Heart left ventricle (tissue), 16 donors: Measurements from ENCODE around the gene VTCN1. TPM values are rescaled to one million over a fixed set of nuclear protein-coding genes. Genes with fewer than 3 reads are reported as not detected.

Experiments
- ATAC-seq, 4 donors: fragments of 200-7000 bp; cut with Tn5 transposase; one replicate each; pipeline ENCODE4 v1.9.1; 2020 to 2022; ENCODE audit warnings: moderate library complexity in 4 of 4, mild to moderate bottlenecking in 3 of 4, moderate number of reproducible peaks in 1 of 4
- DNase-seq, 5 donors: peaks; one replicate each; pipeline ENCODE4 v3.0.0-alpha.2; 2020
- H3K27ac ChIP-seq, 12 donors: fragments of 200-600 bp; sonication (generic) in 4 of 12; one replicate each; pipeline versions ENCODE4 v1.5.0 to v1.8.0; 2016 to 2022; ENCODE audit warnings: mild to moderate bottlenecking in 2 of 12
- H3K27me3 ChIP-seq, 9 donors: fragments of 200-600 bp; sonication (generic) in 2 of 9; one replicate each; pipeline versions ENCODE4 v1.5.1 to v1.8.0; 2016 to 2022; ENCODE audit warnings: mild to moderate bottlenecking in 3 of 9
- H3K36me3 ChIP-seq, 9 donors: fragments of 200-600 bp; sonication (generic) in 2 of 9; one replicate each; pipeline versions ENCODE4 v1.5.0 to v1.8.0; 2018 to 2022; ENCODE audit warnings: mild to moderate bottlenecking in 2 of 9
- H3K4me1 ChIP-seq, 12 donors: fragments of 200-600 bp; sonication (generic) in 4 of 12; one replicate each; pipeline versions ENCODE4 v1.5.0 to v1.8.0; 2016 to 2022; ENCODE audit warnings: mild to moderate bottlenecking in 3 of 12
- H3K4me3 ChIP-seq, 12 donors: fragments of 200-600 bp; sonication (generic) in 4 of 12; one replicate each; pipeline versions ENCODE4 v1.5.0 to v1.8.0; 2017 to 2022; ENCODE audit warnings: mild to moderate bottlenecking in 9 of 12, moderate library complexity in 4 of 12
- H3K9me3 ChIP-seq, 12 donors: fragments of 200-600 bp; sonication (generic) in 4 of 12; one replicate each; pipeline versions ENCODE4 v1.5.0 to v1.8.0; 2016 to 2022; ENCODE audit warnings: mild to moderate bottlenecking in 1 of 12
- POLR2A ChIP-seq, 2 donors: fragments of 450-650 bp; IDR thresholded peaks; one replicate each; pipeline ENCODE4 v1.6.1; 2017; ENCODE audit warnings: antibody characterized with exemption in 2 of 2, mild to moderate bottlenecking in 2 of 2, moderate library complexity in 2 of 2
- WGBS, 4 donors: extraction: QIAGEN DNeasy Blood & Tissue Kit in 2 of 4; methylation state at CpG; one replicate each; pipeline versions ENCODE4 v1.1.5 to v1.1.7; 2013 to 2018; 5-methylcytosine and 5-hydroxymethylcytosine counted together
- intact Hi-C, 10 donors: fragments of 100-400 bp; cut with DNase I; formaldehyde crosslinking; loops; one replicate each; pipeline versions ENCODE4 v1.11.1 to v1.14.2; 2022
- polyA plus RNA-seq, 2 donors: library from polyadenylated mRNA; stranded (reverse); fragments of 200-250 nt; gene quantifications; one replicate each; pipeline ENCODE4 v1.2.3, GENCODE V29; 2013
- total RNA-seq, 9 donors: library from RNA; depleted of rRNA in 2 of 9; stranded (reverse); fragments of >200 nt in 2 of 9; fragmentation: NEBNext Ultra II Directional in 3 of 9; extraction: Animal tissue kit (Norgen Biotek cat#: 25700) in 3 of 9; gene quantifications; one replicate each; pipeline versions ENCODE4 v1.1.0 to v1.2.4, GENCODE V29; 2016 to 2023
- TF ChIP-seq, protein P1 (sequence below), 12 donors: fragments of 200-600 bp; sonication (generic) in 4 of 12; IDR thresholded peaks; one replicate each; pipeline versions ENCODE4 v1.5.0 to v1.8.0; 2018 to 2022; ENCODE audit warnings: antibody characterized with exemption in 12 of 12, mild to moderate bottlenecking in 5 of 12
- donor health status: ischemic (EF 13 %, LVEDD 7.1; RV severe dilation, severe dysfunction).
- donor health status: healthy with polysubstance abuse.
- donor health status: DM: no; HTN: yes; CAD: no.
- donor health status: DM: no; HTN: no; CAD: no.
- donor health status: ischemic (EF 25% LVEDD 6.9; RV normal size, moderate dysfunction).
- donor health status: ischemic (EF 25% LVEDD 5.7; RV mildly dilated, moderate dysfunction).
- donor health status: healthy.
- donor health status: DM: yes; HTN: yes; CAD: no.
- donor health status: ischemic (EF 35%, LVEDD 5.7; RV mildly dilated, moderate dysfunction).
- donor health status: nonischemic (EF 11% LVEDD 7.7; RV severe dilation, severe dysfunction).
- donor health status: DM: yes; HTN: yes; CAD: no.
- donor health status: PGD.
- donor health status: ischemic (EF 29% LVEDD 5.4; RV normal size, mild dysfunction).
- donor health status: nonischemic (EF 23%, LVEDD 6.1; RV moderate dilation, normal function).

VTCN1 gene
- total and polyA plus RNA-seq, 11 donors: 0.09 to 0.16 TPM; not detected in 9

DNA sequence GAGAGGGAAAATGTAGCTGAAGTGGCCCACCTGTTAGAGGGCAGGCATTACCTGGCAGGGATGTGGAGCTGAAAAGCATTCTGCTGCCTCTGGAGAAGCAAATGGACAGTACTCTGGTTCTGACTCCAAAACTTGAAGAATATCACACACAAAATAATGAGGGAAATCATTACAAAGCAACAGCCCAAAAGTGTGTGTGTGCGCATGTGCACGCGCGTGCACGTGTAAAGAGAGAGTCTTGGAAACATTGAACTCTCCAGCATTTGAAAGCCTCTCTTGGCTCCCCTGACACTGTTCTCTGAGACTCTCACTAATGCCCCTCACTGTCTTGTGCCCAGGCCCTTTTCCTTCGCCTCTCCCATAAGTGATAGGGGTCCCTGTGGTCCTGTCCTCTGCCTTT is 2.3 kb upstream of the VTCN1 start:
- WGBS, 4 donors: 90 to 94% (median 92%) methylated on average over 6 of the region's 6 CpGs
- Histone ChIP-seq H3K27me3 (peaks cover 0 to 10% (median 0%) of the 10 kb centered on the region in 9 donors), H3K4me1 (peaks cover 0 to 10% (median 0%) of the 10 kb centered on the region in 12 donors), H3K27ac (no peak overlapping the region), H3K36me3 (no peaks in the 10 kb centered on the region), H3K4me3 (no peak overlapping the region), H3K9me3 (no peaks in the 10 kb centered on the region)
- no peak for TF ChIP-seq POLR2A (IDR thresholded peaks at IDR 0.05)
- TF ChIP-seq, protein P1, sequence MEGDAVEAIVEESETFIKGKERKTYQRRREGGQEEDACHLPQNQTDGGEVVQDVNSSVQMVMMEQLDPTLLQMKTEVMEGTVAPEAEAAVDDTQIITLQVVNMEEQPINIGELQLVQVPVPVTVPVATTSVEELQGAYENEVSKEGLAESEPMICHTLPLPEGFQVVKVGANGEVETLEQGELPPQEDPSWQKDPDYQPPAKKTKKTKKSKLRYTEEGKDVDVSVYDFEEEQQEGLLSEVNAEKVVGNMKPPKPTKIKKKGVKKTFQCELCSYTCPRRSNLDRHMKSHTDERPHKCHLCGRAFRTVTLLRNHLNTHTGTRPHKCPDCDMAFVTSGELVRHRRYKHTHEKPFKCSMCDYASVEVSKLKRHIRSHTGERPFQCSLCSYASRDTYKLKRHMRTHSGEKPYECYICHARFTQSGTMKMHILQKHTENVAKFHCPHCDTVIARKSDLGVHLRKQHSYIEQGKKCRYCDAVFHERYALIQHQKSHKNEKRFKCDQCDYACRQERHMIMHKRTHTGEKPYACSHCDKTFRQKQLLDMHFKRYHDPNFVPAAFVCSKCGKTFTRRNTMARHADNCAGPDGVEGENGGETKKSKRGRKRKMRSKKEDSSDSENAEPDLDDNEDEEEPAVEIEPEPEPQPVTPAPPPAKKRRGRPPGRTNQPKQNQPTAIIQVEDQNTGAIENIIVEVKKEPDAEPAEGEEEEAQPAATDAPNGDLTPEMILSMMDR (IDR thresholded peaks at IDR 0.05): no peak
- intact Hi-C loops: no loop called here
- DNase-seq (no peak), ATAC-seq (no peak)

DNA sequence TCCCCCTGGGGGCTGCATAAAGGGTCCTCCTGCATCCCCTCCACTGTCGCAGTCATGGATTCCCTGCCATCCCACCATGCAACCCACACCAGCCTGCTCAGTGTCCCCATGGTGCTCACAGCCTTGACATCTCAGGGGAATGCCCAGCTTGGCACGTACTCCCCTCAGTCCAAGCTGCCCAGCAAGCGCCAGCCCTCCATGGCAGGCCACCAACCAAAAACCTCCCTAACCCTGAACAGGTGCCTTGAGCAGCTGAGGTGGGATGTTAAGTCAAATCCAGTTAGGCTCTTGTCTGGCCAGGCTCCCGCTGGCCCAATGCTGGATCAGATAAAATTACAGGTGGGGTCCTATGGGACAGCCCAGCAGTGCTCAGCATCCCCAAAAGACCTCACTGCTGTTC is 341 bp downstream of the VTCN1 start:
- DNase-seq: no peak
- peaks cover 0 to 10% (median 0%) of the 10 kb centered on the region in 9 donors for H3K27me3 ChIP-seq
- H3K27ac ChIP-seq: no peak overlapping the region
- H3K4me3 ChIP-seq: no peak overlapping the region
- no peaks in the 10 kb centered on the region for H3K36me3 ChIP-seq
- no peaks in the 10 kb centered on the region for H3K9me3 ChIP-seq
- ATAC-seq: no peak
- intact Hi-C loops: no loop called here
- WGBS, 4 donors: 83 to 97% (median 95%) methylated on average over 4 of the region's 4 CpGs
- no peaks in the 10 kb centered on the region for H3K4me1 ChIP-seq
- TF ChIP-seq, protein P1 (IDR thresholded peaks at IDR 0.05): no peak
- no peak for TF ChIP-seq POLR2A (IDR thresholded peaks at IDR 0.05)

DNA sequence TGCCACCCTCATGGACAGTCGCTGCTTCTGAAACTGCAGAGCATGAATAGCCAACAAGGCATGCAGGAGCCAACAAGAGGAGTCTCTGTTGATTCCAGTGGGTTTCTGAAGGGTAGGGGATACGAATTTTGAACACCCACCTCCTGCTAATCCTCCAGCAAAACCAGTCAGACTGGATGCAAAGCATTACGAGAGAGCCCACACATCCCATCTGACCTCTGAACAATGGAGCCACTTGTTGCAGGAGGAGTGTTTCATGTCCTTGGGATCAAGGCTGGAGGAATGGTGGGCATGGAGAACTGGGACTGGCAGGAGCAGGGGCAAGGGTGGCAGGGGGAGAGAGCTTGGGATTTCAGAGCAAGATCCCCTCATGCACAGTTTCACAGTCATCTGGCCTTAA is 1.6 kb downstream of the VTCN1 start:
- Histone ChIP-seq H3K4me1 (no peaks in the 10 kb centered on the region), H3K27me3 (peaks cover 0 to 10% (median 0%) of the 10 kb centered on the region in 9 donors), H3K9me3 (no peaks in the 10 kb centered on the region), H3K36me3 (no peaks in the 10 kb centered on the region), H3K27ac (no peak overlapping the region), H3K4me3 (no peak overlapping the region)
- WGBS, 4 donors: 68 to 83% (median 70%) methylated on average over 2 to 3 of the region's 3 CpGs
- ATAC-seq (no peak), DNase-seq (no peak)
- TF ChIP-seq, protein P1 (IDR thresholded peaks at IDR 0.05): no peak
- no peak for TF ChIP-seq POLR2A (IDR thresholded peaks at IDR 0.05)
- intact Hi-C loops: no loop called here

DNA sequence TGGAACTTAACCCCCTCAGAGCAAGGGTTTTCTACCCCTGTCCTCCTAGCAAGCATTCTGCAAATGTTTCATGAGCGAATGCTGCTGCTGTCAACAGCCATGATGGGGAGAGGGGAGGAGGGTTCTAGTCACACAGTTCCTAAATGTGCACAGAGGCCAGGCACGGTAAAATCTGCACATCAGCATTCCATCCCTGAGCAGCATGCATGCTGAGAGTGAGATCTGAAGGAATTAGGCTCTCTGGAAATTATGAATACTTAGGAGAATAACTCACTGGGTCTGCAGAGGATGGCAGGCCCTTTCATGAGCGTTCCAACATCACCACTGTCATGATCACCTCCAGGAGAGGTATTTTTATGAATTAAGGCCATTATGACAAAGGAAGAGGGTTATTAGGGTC is 2.1 kb downstream of the VTCN1 start:
- Histone ChIP-seq H3K9me3 (no peaks in the 10 kb centered on the region), H3K27me3 (peaks cover 0 to 10% (median 0%) of the 10 kb centered on the region in 9 donors), H3K36me3 (no peaks in the 10 kb centered on the region), H3K4me1 (no peaks in the 10 kb centered on the region), H3K4me3 (no peak overlapping the region), H3K27ac (no peak overlapping the region)
- intact Hi-C loops: no loop called here
- WGBS, 4 donors: 75 to 88% (median 83%) methylated on average over 3 of the region's 3 CpGs
- DNase-seq (no peak), ATAC-seq (no peak)
- no peak for TF ChIP-seq POLR2A (IDR thresholded peaks at IDR 0.05)
- TF ChIP-seq, protein P1 (IDR thresholded peaks at IDR 0.05): no peak
